ENCODE measurements around the gene ZNF620.

GRCh38 chr3:40465111-40465407, 40.8 kb upstream of the ZNF620 start:
- TF ChIP-seq, protein P1, sequence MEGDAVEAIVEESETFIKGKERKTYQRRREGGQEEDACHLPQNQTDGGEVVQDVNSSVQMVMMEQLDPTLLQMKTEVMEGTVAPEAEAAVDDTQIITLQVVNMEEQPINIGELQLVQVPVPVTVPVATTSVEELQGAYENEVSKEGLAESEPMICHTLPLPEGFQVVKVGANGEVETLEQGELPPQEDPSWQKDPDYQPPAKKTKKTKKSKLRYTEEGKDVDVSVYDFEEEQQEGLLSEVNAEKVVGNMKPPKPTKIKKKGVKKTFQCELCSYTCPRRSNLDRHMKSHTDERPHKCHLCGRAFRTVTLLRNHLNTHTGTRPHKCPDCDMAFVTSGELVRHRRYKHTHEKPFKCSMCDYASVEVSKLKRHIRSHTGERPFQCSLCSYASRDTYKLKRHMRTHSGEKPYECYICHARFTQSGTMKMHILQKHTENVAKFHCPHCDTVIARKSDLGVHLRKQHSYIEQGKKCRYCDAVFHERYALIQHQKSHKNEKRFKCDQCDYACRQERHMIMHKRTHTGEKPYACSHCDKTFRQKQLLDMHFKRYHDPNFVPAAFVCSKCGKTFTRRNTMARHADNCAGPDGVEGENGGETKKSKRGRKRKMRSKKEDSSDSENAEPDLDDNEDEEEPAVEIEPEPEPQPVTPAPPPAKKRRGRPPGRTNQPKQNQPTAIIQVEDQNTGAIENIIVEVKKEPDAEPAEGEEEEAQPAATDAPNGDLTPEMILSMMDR (IDR thresholded peaks at IDR 0.05), result no peak
- TF ChIP-seq EP300 (IDR thresholded peaks at IDR 0.05), result no peak
- TF ChIP-seq POLR2A (IDR thresholded peaks at IDR 0.05; ENCODE audit: low read depth), result no peak
